HTERT RPE-1 (cell line): ENCODE data around the gene FMO1.
"Not testable (repeated sequence)": the region's sequence is repeated elsewhere in the genome, so short reads cannot be mapped to it uniquely, and the experiment has no call there.

ENCODE experiments used
- in situ Hi-C: fragments of 300-500 bp; cut with MboI; formaldehyde crosslinking; loops from 4 replicates; pipeline ENCODE4 v1.14.3; 2020; ENCODE audit warnings: low sequenced_read_pairs

Gene FMO1

DNA sequence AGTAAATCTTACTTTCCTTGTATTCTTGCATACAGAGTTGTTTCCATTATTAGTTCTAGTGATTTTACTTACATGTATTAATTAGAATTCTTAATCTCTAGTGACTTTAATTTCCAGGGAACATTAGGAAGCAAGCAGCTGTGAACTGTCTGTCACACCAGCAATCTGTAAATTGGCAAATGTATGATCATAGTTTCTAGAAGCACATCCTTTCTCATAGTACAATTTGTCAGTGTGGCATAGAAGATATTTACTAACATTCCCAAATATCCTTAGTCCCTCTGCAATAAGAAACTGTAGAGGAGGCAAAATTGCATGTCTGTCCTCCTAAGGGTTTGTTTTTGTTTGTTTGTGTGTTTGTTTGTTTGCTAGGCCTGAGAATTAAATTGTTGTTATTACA, 17.0 kb upstream of the FMO1 start:
- in situ Hi-C loops = no loop called here

DNA sequence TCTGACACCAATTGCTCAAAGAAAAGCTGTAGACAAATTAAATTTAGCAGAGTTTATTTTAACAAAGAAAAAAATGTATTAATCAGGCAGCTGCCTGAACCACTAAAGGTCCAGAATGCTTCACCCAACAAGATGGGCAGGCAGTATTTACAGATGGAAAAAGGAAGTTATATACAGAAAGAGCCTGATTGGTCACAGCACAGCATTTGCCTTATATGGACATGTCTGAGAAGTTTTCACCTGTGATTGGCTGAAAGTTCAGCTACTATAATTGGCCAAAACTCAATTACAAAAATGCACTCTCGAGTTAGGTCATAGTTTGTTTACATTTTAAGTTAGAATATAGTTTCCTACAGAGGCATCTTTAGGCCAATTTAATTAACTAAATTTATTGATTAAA, 15.1 kb upstream of the FMO1 start:
- in situ Hi-C loops = no loop called here

- in situ Hi-C loops = not testable (repeated sequence)
These were observed 12.1 kb upstream of the FMO1 start for GRCh38 chr1:171236231-171236630.

- in situ Hi-C loops = no loop called here
These were observed 4.4 kb upstream of the FMO1 start for GRCh38 chr1:171243878-171244277.

GRCh38 chr1:171245458-171246064, 2.7 kb upstream of the FMO1 start:
- in situ Hi-C loops = no loop called here

DNA sequence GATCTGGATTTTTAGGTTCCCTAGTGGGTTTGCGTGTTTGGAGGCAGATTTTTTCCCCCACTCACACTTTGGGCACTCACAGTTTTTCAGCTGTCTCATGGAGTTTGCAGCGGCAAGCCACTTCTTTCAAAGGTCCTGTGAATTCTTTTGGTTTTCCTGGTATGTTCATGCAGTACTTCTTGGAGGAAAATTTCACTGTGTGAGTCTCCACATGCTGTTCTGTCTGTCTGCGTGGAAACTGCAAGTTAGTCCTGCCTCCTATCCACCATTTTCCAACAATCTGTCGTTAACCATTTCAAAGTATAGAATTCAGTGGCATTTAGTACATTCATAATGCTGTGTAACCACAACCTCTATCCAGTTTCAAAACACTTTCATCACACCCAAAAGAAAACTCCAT, 793 bp upstream of the FMO1 start:
- in situ Hi-C loops = no loop called here

DNA sequence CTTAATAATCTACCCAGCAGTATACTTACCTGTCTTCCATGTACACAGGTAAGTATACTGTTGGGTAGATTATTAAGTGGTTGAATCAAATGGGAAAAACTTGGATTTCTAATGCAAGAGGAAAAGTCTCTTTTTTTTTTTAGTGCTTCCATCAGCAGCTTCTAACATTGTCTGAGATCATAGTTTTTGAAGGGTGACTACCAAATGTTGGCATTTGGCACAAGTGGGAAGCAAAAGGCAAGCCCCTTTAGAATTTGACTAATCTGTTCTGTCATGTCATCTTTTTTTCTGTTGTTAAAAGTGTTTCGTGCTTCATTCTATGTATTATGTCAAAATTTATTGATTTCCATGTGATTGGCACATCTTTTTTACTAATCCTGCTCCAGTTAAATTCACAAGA, 547 bp downstream of the FMO1 start:
- in situ Hi-C loops = no loop called here

- in situ Hi-C loops = no loop called here
These were observed 2.0 kb downstream of the FMO1 start for GRCh38 chr1:171250263-171250662.

GRCh38 chr1:171251042-171251951, 3.0 kb downstream of the FMO1 start:
- in situ Hi-C loops = no loop called here

DNA sequence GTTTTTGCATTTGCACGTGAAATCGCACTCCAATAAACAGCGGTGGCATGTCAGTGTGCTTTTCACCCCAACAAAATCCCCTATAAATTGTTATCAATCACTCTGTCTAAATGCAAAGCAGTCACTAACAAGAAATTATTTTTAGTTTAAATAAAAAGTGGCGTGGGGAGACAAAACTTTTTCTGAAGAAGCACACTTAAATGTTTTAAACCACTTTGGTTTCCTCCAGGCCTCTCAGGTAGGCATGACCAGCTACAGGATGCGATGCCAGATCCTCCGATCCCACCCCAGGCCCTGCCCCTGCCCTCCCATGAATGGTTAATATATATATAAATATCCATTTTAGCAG, 3.6 kb downstream of the FMO1 start:
- in situ Hi-C loops = no loop called here

GRCh38 chr1:171252482-171252881, 4.2 kb downstream of the FMO1 start:
- in situ Hi-C loops = no loop called here

DNA sequence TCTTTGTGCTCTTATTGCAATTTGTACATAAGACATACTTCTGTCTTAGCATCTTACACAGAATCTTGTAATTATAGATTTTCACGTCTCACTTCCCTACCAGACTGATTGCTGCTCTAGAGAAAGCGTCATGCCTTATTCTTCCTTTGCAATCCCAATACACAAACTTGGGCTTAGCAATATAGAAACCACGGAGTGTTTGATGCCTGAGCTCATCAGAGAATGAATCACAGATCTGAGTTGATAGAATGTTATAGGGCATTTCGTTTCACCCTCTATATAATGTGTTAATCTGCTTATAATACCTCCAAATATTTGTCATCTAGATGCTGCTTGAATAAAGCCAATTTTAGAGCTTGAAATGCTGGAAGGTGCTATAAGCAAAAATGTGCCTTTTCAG, 6.6 kb downstream of the FMO1 start:
- in situ Hi-C loops = no loop called here

- in situ Hi-C loops = no loop called here
These were observed 8.8 kb downstream of the FMO1 start for GRCh38 chr1:171256940-171257606.

DNA sequence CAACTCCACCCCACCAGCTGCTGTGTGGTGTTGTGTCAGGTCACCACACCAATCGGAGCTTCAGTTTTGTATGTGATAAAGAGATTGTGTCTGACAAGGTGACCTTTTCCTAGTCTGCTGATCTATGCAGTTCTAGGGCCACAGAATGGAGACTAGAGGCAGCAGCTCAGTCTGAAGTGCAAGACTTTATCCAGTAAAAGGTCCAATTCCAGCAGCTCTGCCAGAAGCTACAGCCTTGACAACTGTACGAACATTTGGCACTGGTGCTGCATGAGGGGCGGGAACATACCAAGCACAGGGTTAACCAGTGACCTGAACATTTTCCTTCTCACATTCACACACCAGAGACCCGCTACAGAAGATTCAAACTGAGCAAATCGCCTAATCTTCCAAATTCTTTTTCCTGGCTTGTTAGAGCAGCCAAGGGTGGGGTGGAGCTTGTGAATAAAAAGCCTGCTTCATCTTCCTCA, 9.3 kb downstream of the FMO1 start:
- in situ Hi-C loops = no loop called here

GRCh38 chr1:171258429-171258828, 10.1 kb downstream of the FMO1 start:
- in situ Hi-C loops = no loop called here

- in situ Hi-C loops = no loop called here
These were observed 10.6 kb downstream of the FMO1 start for GRCh38 chr1:171258943-171259342.

GRCh38 chr1:171261336-171261735, 13.0 kb downstream of the FMO1 start:
- in situ Hi-C loops = no loop called here

GRCh38 chr1:171263901-171264300, 15.6 kb downstream of the FMO1 start:
- in situ Hi-C loops = no loop called here

DNA sequence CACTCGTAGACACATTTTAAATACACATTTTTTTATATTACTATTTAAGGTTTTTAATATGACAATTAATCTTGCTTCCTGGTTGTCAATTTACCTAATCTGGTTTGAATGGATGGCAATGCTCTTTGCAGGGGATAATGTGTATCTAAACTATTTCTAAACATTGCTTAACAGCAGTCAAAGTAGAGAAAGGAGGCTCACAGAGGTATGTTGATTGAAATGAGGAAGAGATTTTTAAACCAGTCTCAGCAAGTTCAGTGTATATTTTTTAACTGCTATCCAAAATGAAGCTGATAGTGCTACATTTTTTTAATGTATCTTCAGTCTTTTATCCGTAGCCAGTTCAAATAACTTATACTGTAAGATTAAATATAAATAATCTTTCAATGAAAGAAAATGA, 17.4 kb downstream of the FMO1 start:
- in situ Hi-C loops = no loop called here

DNA sequence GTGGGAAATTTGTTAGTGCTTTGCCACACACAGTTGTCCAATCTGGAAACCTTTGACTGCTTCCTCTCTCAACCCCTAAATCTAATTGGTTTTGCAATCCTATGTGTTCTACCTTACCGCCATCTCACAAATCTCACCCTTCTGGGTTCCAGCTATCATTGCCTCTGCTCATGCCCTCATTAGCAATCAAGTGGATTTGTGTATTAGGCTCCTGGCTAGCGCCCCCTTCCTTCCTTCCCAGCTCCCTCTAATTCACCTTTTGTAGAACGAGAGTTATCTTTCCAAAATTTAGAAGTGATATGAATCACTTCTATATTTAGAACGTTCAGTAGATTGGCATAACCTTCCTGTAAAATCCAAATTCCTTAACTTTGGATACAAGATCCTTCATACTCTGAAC, 18.6 kb downstream of the FMO1 start:
- in situ Hi-C loops = no loop called here

- in situ Hi-C loops = no loop called here
These were observed 19.1 kb downstream of the FMO1 start for GRCh38 chr1:171267391-171267790.

- in situ Hi-C loops = no loop called here
These were observed 22.5 kb downstream of the FMO1 start for GRCh38 chr1:171270806-171271205.
